IMR-90 (cell line): ENCODE measurements around the gene ISG20L2. TPM values are rescaled to one million over a fixed set of nuclear protein-coding genes. Genes with fewer than 3 reads are reported as not detected.

Experiments used
- ATAC-seq: fragments of 200-7000 bp; cut with Tn5 transposase; 2 replicates; pipeline ENCODE4 v1.9.1; 2020; ENCODE audit warnings: low read depth, mild to moderate bottlenecking, moderate library complexity
- BruUV-seq: library from RNA; stranded (reverse); fragments of 400-500 nt; replicated peaks from 2 replicates; lab custom pipeline; 2021; lab: Mats Ljungman, UMichigan
- CTCF ChIA-PET: fragments of 300-600 bp; formaldehyde crosslinking; extraction: SDS; loops from one replicate; lab custom pipeline; 2021; ENCODE audit warnings: antibody characterized with exemption; lab: Yijun Ruan, JAX
- POLR2A ChIA-PET: fragments of 300-600 bp; sonication (Branson Sonifier 250); formaldehyde crosslinking; loops from one replicate; lab custom pipeline; 2022; ENCODE audit warnings: antibody characterized with exemption; ENCODE audit not compliant: unreplicated experiment; lab: Charles Lee
- DNase-seq: peaks from one replicate; pipeline ENCODE4 v3.0.0; 2013
- H2AFZ ChIP-seq: replicated peaks from 2 replicates; pipeline ENCODE3; 2013; ENCODE audit warnings: low read length, mild to moderate bottlenecking; ENCODE audit not compliant: poor library complexity
- H2AK5ac ChIP-seq: 2 replicates; pipeline ENCODE4 v1.6.1; 2013; ENCODE audit warnings: low read depth, low read length, inconsistent platforms
- H2AK9ac ChIP-seq: replicated peaks from 2 replicates; pipeline ENCODE3; 2013; ENCODE audit warnings: mild to moderate bottlenecking, low read depth, low read length, moderate library complexity; ENCODE audit not compliant: poor library complexity
- H2BK120ac ChIP-seq: 2 replicates; pipeline ENCODE4 v1.6.1; 2013; ENCODE audit warnings: low read depth, low read length, inconsistent platforms
- H2BK15ac ChIP-seq: 3 replicates; pipeline ENCODE4 v1.6.1; 2013; ENCODE audit warnings: low read depth, low read length, inconsistent platforms
- H2BK20ac ChIP-seq: 2 replicates; pipeline ENCODE4 v1.6.1; 2013; ENCODE audit warnings: low read depth, mild to moderate bottlenecking, inconsistent platforms, low read length, moderate library complexity
- H2BK5ac ChIP-seq: 2 replicates; pipeline ENCODE4 v1.6.1; 2013; ENCODE audit warnings: mild to moderate bottlenecking, low read depth, low read length, inconsistent platforms; ENCODE audit not compliant: poor library complexity, severe bottlenecking
- H3K14ac ChIP-seq: replicated peaks from 2 replicates; pipeline ENCODE4 v1.6.1; 2013; ENCODE audit warnings: low read depth, low read length, inconsistent platforms
- H3K18ac ChIP-seq: 2 replicates; pipeline ENCODE4 v1.6.1; 2013; ENCODE audit warnings: low read depth, low read length, control low read depth
- H3K23ac ChIP-seq: 2 replicates; pipeline ENCODE4 v1.6.1; 2013; ENCODE audit warnings: low read depth, low read length, inconsistent platforms
- H3K27ac ChIP-seq: 2 replicates; pipeline ENCODE4 v1.5.1; 2013; ENCODE audit warnings: mild to moderate bottlenecking, control low read depth, low read length; ENCODE audit not compliant: insufficient read depth
- H3K27me3 ChIP-seq: 2 replicates; pipeline ENCODE4 v1.6.1; 2013; ENCODE audit warnings: low read length; ENCODE audit not compliant: control insufficient read depth, insufficient read depth
- H3K36me3 ChIP-seq: 2 replicates; pipeline ENCODE4 v1.6.1; 2013; ENCODE audit warnings: low read length, mixed read lengths; ENCODE audit not compliant: control insufficient read depth, insufficient read depth
- H3K4ac ChIP-seq: 2 replicates; pipeline ENCODE4 v1.6.1; 2013; ENCODE audit warnings: low read depth, low read length, inconsistent platforms
- H3K4me1 ChIP-seq: 2 replicates; pipeline ENCODE4 v1.6.1; 2013; ENCODE audit warnings: low read length, mixed read lengths; ENCODE audit not compliant: control insufficient read depth, insufficient read depth
- H3K4me2 ChIP-seq: 2 replicates; pipeline ENCODE4 v1.6.1; 2013; ENCODE audit warnings: low read depth, mild to moderate bottlenecking, control low read depth, low read length, moderate library complexity
- H3K4me3 ChIP-seq: 2 replicates; pipeline ENCODE4 v1.5.1; 2013; ENCODE audit warnings: low read depth, mild to moderate bottlenecking, control low read depth, low read length, moderate library complexity; ENCODE audit not compliant: insufficient read depth
- H3K56ac ChIP-seq: 2 replicates; pipeline ENCODE4 v1.6.1; 2013; ENCODE audit warnings: low read length, inconsistent platforms; ENCODE audit not compliant: insufficient read depth; ENCODE audit errors: extremely low read depth
- H3K79me1 ChIP-seq, 2 experiments: 2 replicates each; pipeline ENCODE4 v1.6.1; 2013; ENCODE audit warnings: low read length in 2 of 2, inconsistent platforms in 1 of 2, low read depth in 1 of 2
- H3K9ac ChIP-seq: 2 replicates; pipeline ENCODE4 v1.6.1; 2013; ENCODE audit warnings: low read depth, low read length, control low read depth
- H3K9me1 ChIP-seq: 2 replicates; pipeline ENCODE4 v1.6.1; 2013; ENCODE audit warnings: low read length, inconsistent platforms; ENCODE audit not compliant: insufficient read depth
- H3K9me3 ChIP-seq: 2 replicates; pipeline ENCODE4 v1.6.1; 2013; ENCODE audit warnings: low read length; ENCODE audit not compliant: control insufficient read depth, insufficient read depth
- H4K20me1 ChIP-seq: 2 replicates; pipeline ENCODE4 v1.6.1; 2013; ENCODE audit warnings: low read length, inconsistent platforms; ENCODE audit not compliant: insufficient read depth
- H4K5ac ChIP-seq: 2 replicates; pipeline ENCODE4 v1.6.1; 2013; ENCODE audit warnings: mild to moderate bottlenecking, low read depth, low read length, control low read depth
- H4K8ac ChIP-seq, 2 experiments: 2 replicates each; pipeline ENCODE4 v1.6.1; 2013; ENCODE audit warnings: low read depth in 2 of 2, low read length in 2 of 2, control low read depth in 1 of 2, inconsistent platforms in 1 of 2
- H4K91ac ChIP-seq: 2 replicates; pipeline ENCODE4 v1.6.1; 2013; ENCODE audit warnings: low read depth, low read length, inconsistent platforms; ENCODE audit not compliant: insufficient read depth
- BHLHE40 ChIP-seq: fragments of 150-350 bp; IDR thresholded peaks from 2 replicates; pipeline ENCODE4 v1.6.1; 2016; ENCODE audit warnings: mild to moderate bottlenecking, low read depth, low read length
- CHD1 ChIP-seq: IDR thresholded peaks from 2 replicates; pipeline ENCODE4 v1.6.1; 2012; ENCODE audit warnings: low read depth, low read length, improper control_type of control experiment
- CTCF ChIP-seq: conservative IDR thresholded peaks from 2 replicates; pipeline ENCODE4 v1.5.1; 2012; ENCODE audit warnings: mild to moderate bottlenecking, low read depth, low read length, improper control_type of control experiment
- ELK1 ChIP-seq: fragments of 150-350 bp; IDR thresholded peaks from 2 replicates; pipeline ENCODE4 v1.6.1; 2016; ENCODE audit warnings: low read depth, mild to moderate bottlenecking, low read length, moderate library complexity, borderline replicate concordance
- FOS ChIP-seq: fragments of 150-350 bp; IDR thresholded peaks from 2 replicates; pipeline ENCODE4 v1.6.1; 2016; ENCODE audit warnings: low read depth, low read length
- MAZ ChIP-seq: IDR thresholded peaks from 2 replicates; pipeline ENCODE4 v1.6.1; 2012; ENCODE audit warnings: low read depth, mild to moderate bottlenecking, low read length, improper control_type of control experiment, moderate library complexity, borderline replicate concordance
- MXI1 ChIP-seq: IDR thresholded peaks from 2 replicates; pipeline ENCODE4 v1.6.1; 2012; ENCODE audit warnings: low read depth, mild to moderate bottlenecking, low read length, moderate library complexity, borderline replicate concordance
- NFE2L2 ChIP-seq: fragments of 150-350 bp; IDR thresholded peaks from 2 replicates; pipeline ENCODE4 v1.6.1; 2016; ENCODE audit warnings: low read depth, mild to moderate bottlenecking, low read length
- POLR2A ChIP-seq: IDR thresholded peaks from 2 replicates; pipeline ENCODE4 v1.6.1; 2012; ENCODE audit warnings: mild to moderate bottlenecking, low read depth, low read length
- RCOR1 ChIP-seq: IDR thresholded peaks from 2 replicates; pipeline ENCODE4 v1.6.1; 2012; ENCODE audit warnings: mild to moderate bottlenecking, low read length, improper control_type of control experiment; ENCODE audit not compliant: insufficient replicate concordance
- SMC3 ChIP-seq: fragments of 150-350 bp; IDR thresholded peaks from 2 replicates; pipeline ENCODE4 v1.6.1; 2016; ENCODE audit warnings: low read depth, mild to moderate bottlenecking, antibody characterized with exemption, low read length, moderate library complexity
- USF2 ChIP-seq: fragments of 150-350 bp; IDR thresholded peaks from 2 replicates; pipeline ENCODE4 v1.6.1; 2017; ENCODE audit warnings: mild to moderate bottlenecking, antibody characterized with exemption, low read length, low read depth
- WGBS, 2 experiments: methylation state at CpG; one replicate each; pipeline versions ENCODE4 v1.1.5 to v1.1.7; 2013; ENCODE audit warnings: missing lambda C conversion rate in 2 of 2; ENCODE audit not compliant: insufficient read length in 1 of 2; ENCODE audit errors: extremely low coverage in 2 of 2; 5-methylcytosine and 5-hydroxymethylcytosine counted together
- dilution Hi-C: fragments of 300-500 bp; cut with HindIII; formaldehyde crosslinking; loops from one replicate; pipeline ENCODE4 v1.14.3; 2018; ENCODE audit warnings: low sequenced_read_pairs; ENCODE audit not compliant: unreplicated experiment
- in situ Hi-C: fragments of 300-500 bp; cut with MboI; formaldehyde crosslinking; loops from 3 replicates; pipeline ENCODE4 v1.14.3; 2019; ENCODE audit warnings: low sequenced_read_pairs, inconsistent platforms, mixed read lengths
- intact Hi-C: fragments of 100-400 bp; cut with micrococcal nuclease; formaldehyde crosslinking; loops from 2 replicates; pipeline ENCODE4 v1.10.0; 2022
- polyA plus RNA-seq, 3 experiments: library from polyadenylated mRNA; depleted of rRNA; stranded (reverse); fragments of >200 nt; gene quantifications; 2 replicates each; pipeline ENCODE4 v1.2.3, GENCODE V29; 2012; ENCODE audit warnings: low replicate concordance in 1 of 3
- total RNA-seq: library from RNA; depleted of rRNA; stranded (reverse); fragments of >200 nt; gene quantifications from 2 replicates; pipeline ENCODE4 v1.2.3, GENCODE V29; 2012

The ISG20L2 gene
- total and polyA plus RNA-seq, 2 of the 4 experiments (the other 2 are of a cell fraction) = 17.0 to 27.3 TPM

- TF ChIP-seq RCOR1 (no peak), POLR2A (peak; percentile 29; the same call in 1 of the 2 replicates), FOS (no peak)
Observed at GRCh38 chr1:156751757-156752481, 23.4 kb upstream of the ISG20L2 start (continued).

- Histone ChIP-seq H2BK20ac (0 out of 2 replicates have a peak within 1 kb of the TSS, but pooled peaks have one; percentile 13), H2BK15ac (peak within 1 kb of the TSS; percentile 39; the same call in 1 of the 3 replicates), H2AFZ (peak within 1 kb of the TSS; percentile 95), H2AK5ac (peak within 1 kb of the TSS; percentile 83), H4K8ac (peak within 1 kb of the TSS; percentile 93 to 96), H3K23ac (peak within 1 kb of the TSS; percentile 97), H2BK5ac (peak within 1 kb of the TSS; percentile 98), H3K79me1 (peaks cover 10 to 53% of the 10 kb centered on the region in 2 experiments), H2BK120ac (peak within 1 kb of the TSS; percentile 69), H3K4me3 (peak within 1 kb of the TSS; percentile 86), H3K9me3 (no peaks in the 10 kb centered on the region), H2AK9ac (peak within 1 kb of the TSS; percentile 100), H3K4ac (peak within 1 kb of the TSS; percentile 98), H3K9me1 (peaks cover 12% of the 10 kb centered on the region; the same call in 1 of the 2 replicates), H3K14ac (peak within 1 kb of the TSS; percentile 99), H3K4me2 (peak within 1 kb of the TSS; percentile 93), H3K27ac (peak within 1 kb of the TSS; percentile 95), H3K36me3 (no peaks in the 10 kb centered on the region), H4K5ac (peak within 1 kb of the TSS; percentile 77), H3K9ac (peak within 1 kb of the TSS; percentile 91), H3K4me1 (peaks cover 32% of the 10 kb centered on the region), H4K91ac (peak within 1 kb of the TSS; percentile 99), H4K20me1 (no peaks in the 10 kb centered on the region), H3K18ac (peak within 1 kb of the TSS; percentile 58), H3K56ac (peak within 1 kb of the TSS; percentile 81), H3K27me3 (no peaks in the 10 kb centered on the region)
- ATAC-seq = no peak
- intact Hi-C loops = no loop called here
- no TSS peak for BruUV-seq
- in situ Hi-C loops = no loop called here
- WGBS, 2 experiments = 0% methylated on average over 26 of the region's 48 CpGs; no CpG with 5 or more reads in 1 of the 2 experiments
- ChIA-PET POLR2A (interaction anchor here (1.2 kb wide), 1 partner anchor 15 kb away, joined by 7 read pairs; the partner anchor contains the start of gene PRCC), CTCF (interaction anchor here (1.3 kb wide), 1 partner anchor 46 kb away, joined by 4 read pairs; the partner anchor contains the start of gene CRABP2)
- dilution Hi-C loops = no loop called here
- no peak for DNase-seq
- no peak for TF ChIP-seq MXI1
- TF ChIP-seq BHLHE40 = no peak
- TF ChIP-seq SMC3 = no peak
- no peak for TF ChIP-seq CTCF
- TF ChIP-seq USF2 = no peak
- TF ChIP-seq NFE2L2 = no peak
- no peak for TF ChIP-seq MAZ
- TF ChIP-seq CHD1 = no peak
- no peak for TF ChIP-seq RCOR1
- no peak for TF ChIP-seq POLR2A
- TF ChIP-seq ELK1 = no peak
Observed at GRCh38 chr1:156751451-156751756, 22.8 kb upstream of the ISG20L2 start, which contains the start of gene HDGF. TSS of gene HDGF (minus strand) at chr1:156751675. CDS start at chr1:156751429, 246 bp downstream.
